ENCODE measurements around the gene HMCN1.

- TF ChIP-seq POLR2A (IDR thresholded peaks at IDR 0.05; ENCODE audit: low read length) (no peak), GATA1 (IDR thresholded peaks at IDR 0.05; ENCODE audit: low read depth, low read length) (no peak)
These were observed 457.3 kb downstream of the HMCN1 start for GRCh38 chr1:186191511-186191910.
